Measurements from ENCODE around the gene DPPA5. TPM values are rescaled to one million over a fixed set of nuclear protein-coding genes. Genes with fewer than 3 reads are reported as not detected.

Gene DPPA5
- total and polyA plus RNA-seq, 2 donors (not counting 1 experiment from before 2014, with no cell fraction given) = not detected

GRCh38 chr6:73388800-73389512 lies 34.9 kb upstream of the DPPA5 start:
- peaks cover 7% of the 10 kb centered on the region for H3K4me1 Mint-ChIP-seq
- H3K4me2 ChIP-seq (replicated peaks; ENCODE audit: low read depth, low read length, poor library complexity, severe bottlenecking) = peak overlapping the region; percentile 74
- H3K27me3 Mint-ChIP-seq = no peaks in the 10 kb centered on the region
- ATAC-seq (ENCODE audit: low read depth) (peak; percentile 80), DNase-seq (peak; percentile 52)
- no peaks in the 10 kb centered on the region for H3K27me3 ChIP-seq (replicated peaks in 1 of 4; ENCODE audit: control extremely low read depth in 1 of 4, control insufficient read depth in 3 of 4, insufficient read depth in 4 of 4, low read length in 3 of 4)
- H4K20me1 ChIP-seq (ENCODE audit: control insufficient read depth, insufficient read depth, low read length, poor library complexity, severe bottlenecking) = no peaks in the 10 kb centered on the region
- H3K9me3 ChIP-seq (ENCODE audit: control extremely low read depth in 1 of 3, control insufficient read depth in 2 of 3, insufficient read depth in 1 of 3, low read length in 2 of 3) = no peaks in the 10 kb centered on the region
- H3K9ac ChIP-seq (ENCODE audit: low read length) = peak overlapping the region; percentile 75
- H3K36me3 ChIP-seq (replicated peaks in 1 of 2; ENCODE audit: control extremely low read depth in 1 of 2, control insufficient read depth in 1 of 2, extremely low read depth in 1 of 2, insufficient read depth in 2 of 2, low read length in 1 of 2) = no peaks in the 10 kb centered on the region
- intact Hi-C loops (cut with micrococcal nuclease) = no loop called here
- no peaks in the 10 kb centered on the region for H3K79me2 ChIP-seq (ENCODE audit: control insufficient read depth, insufficient read depth, low read length)
- peak overlapping the region in 1 of 2 donors; percentile 10 for H3K27ac ChIP-seq (ENCODE audit: low read length in 2 of 2)
- under 1% methylated on average over 29 of the region's 38 CpGs for WGBS (ENCODE audit: insufficient coverage)
- peak overlapping the region; percentile 61 for H3K27ac Mint-ChIP-seq
- H3K4me3 ChIP-seq (ENCODE audit: control extremely low read depth in 1 of 5, extremely low read depth in 1 of 5, insufficient read depth in 1 of 5, low read depth in 2 of 5, low read length in 4 of 5) = peak overlapping the region; percentile 58 to 83 (median 65)
- H3K4me1 ChIP-seq (ENCODE audit: control insufficient read depth in 2 of 2, insufficient read depth in 2 of 2, low read length in 2 of 2) = peaks cover 3 to 15% of the 10 kb centered on the region in 2 donors
- TF ChIP-seq EZH2 (IDR thresholded peaks at IDR 0.05; ENCODE audit: borderline replicate concordance, insufficient read depth, low read depth, low read length, poor library complexity, severe bottlenecking) (no peak), CTCF (IDR thresholded peaks at IDR 0.05) (peak; percentile 16)
- H3K9me3 Mint-ChIP-seq (ENCODE audit: insufficient read depth) = no peaks in the 10 kb centered on the region
- H2AFZ ChIP-seq (ENCODE audit: insufficient read depth, low read depth, low read length, poor library complexity, severe bottlenecking) = peak overlapping the region; percentile 88
- POLR2A ChIA-PET = interaction anchor here (0.5 kb wide), 1 partner anchor 1853 kb away, joined by 3 read pairs; no protein-coding TSS in a partner anchor
- CTCF ChIA-PET = interaction anchor here (0.6 to 1.7 kb wide), 5 partner anchors 50 to 263 kb away, joined by 3 to 4 read pairs (median 3); no protein-coding TSS in a partner anchor
- H3K4me3 Mint-ChIP-seq = peak overlapping the region; percentile 87

GRCh38 chr6:73388433-73388799 lies 34.3 kb upstream of the DPPA5 start:
- no peaks in the 10 kb centered on the region for H3K27me3 Mint-ChIP-seq
- Histone ChIP-seq H3K9me3 (ENCODE audit: control extremely low read depth in 1 of 3, control insufficient read depth in 2 of 3, insufficient read depth in 1 of 3, low read length in 2 of 3) (no peaks in the 10 kb centered on the region), H3K27me3 (replicated peaks in 1 of 4; ENCODE audit: control extremely low read depth in 1 of 4, control insufficient read depth in 3 of 4, insufficient read depth in 4 of 4, low read length in 3 of 4) (no peaks in the 10 kb centered on the region), H3K36me3 (replicated peaks in 1 of 2; ENCODE audit: control extremely low read depth in 1 of 2, control insufficient read depth in 1 of 2, extremely low read depth in 1 of 2, insufficient read depth in 2 of 2, low read length in 1 of 2) (no peaks in the 10 kb centered on the region), H3K4me3 (ENCODE audit: control extremely low read depth in 1 of 5, extremely low read depth in 1 of 5, insufficient read depth in 1 of 5, low read depth in 2 of 5, low read length in 4 of 5) (peak overlapping the region; percentile 58 to 83 (median 65)), H3K4me2 (replicated peaks; ENCODE audit: low read depth, low read length, poor library complexity, severe bottlenecking) (peak overlapping the region; percentile 74), H3K27ac (ENCODE audit: low read length in 2 of 2) (peak overlapping the region in 1 of 2 donors; percentile 10), H3K9ac (ENCODE audit: low read length) (peak overlapping the region; percentile 75), H3K4me1 (ENCODE audit: control insufficient read depth in 2 of 2, insufficient read depth in 2 of 2, low read length in 2 of 2) (peaks cover 3 to 15% of the 10 kb centered on the region in 2 donors), H4K20me1 (ENCODE audit: control insufficient read depth, insufficient read depth, low read length, poor library complexity, severe bottlenecking) (no peaks in the 10 kb centered on the region), H3K79me2 (ENCODE audit: control insufficient read depth, insufficient read depth, low read length) (no peaks in the 10 kb centered on the region), H2AFZ (ENCODE audit: insufficient read depth, low read depth, low read length, poor library complexity, severe bottlenecking) (peak overlapping the region; percentile 88)
- ChIA-PET CTCF (interaction anchor here (0.6 to 1.7 kb wide), 5 partner anchors 50 to 264 kb away, joined by 3 to 4 read pairs (median 3); no protein-coding TSS in a partner anchor), POLR2A (no interaction called here)
- no CpG with 5 or more reads among the region's 4 CpGs for WGBS (ENCODE audit: insufficient coverage)
- no peak for TF ChIP-seq EZH2 (IDR thresholded peaks at IDR 0.05; ENCODE audit: borderline replicate concordance, insufficient read depth, low read depth, low read length, poor library complexity, severe bottlenecking)
- no peak for TF ChIP-seq CTCF (IDR thresholded peaks at IDR 0.05)
- peak overlapping the region; percentile 61 for H3K27ac Mint-ChIP-seq
- no peaks in the 10 kb centered on the region for H3K9me3 Mint-ChIP-seq (ENCODE audit: insufficient read depth)
- DNase-seq (no peak), ATAC-seq (ENCODE audit: low read depth) (no peak)
- peaks cover 7% of the 10 kb centered on the region for H3K4me1 Mint-ChIP-seq
- intact Hi-C loops (cut with micrococcal nuclease) = no loop called here
- peak overlapping the region; percentile 87 for H3K4me3 Mint-ChIP-seq

Data from B cell (primary cell).